GM12801 (cell line): Measurements from ENCODE around the gene ABCA1.

Source experiments
- CTCF ChIP-seq: IDR thresholded peaks from one replicate; pipeline ENCODE4 v1.5.1; 2011; ENCODE audit warnings: control low read depth; ENCODE audit not compliant: insufficient read length; ENCODE audit errors: extremely low read depth

ABCA1 gene

GRCh38 chr9:104802110-104802509 lies 125.8 kb downstream of the ABCA1 start:
- no peak for TF ChIP-seq CTCF

GRCh38 chr9:104800068-104800785 lies 127.7 kb downstream of the ABCA1 start:
- TF ChIP-seq CTCF = no peak

GRCh38 chr9:104798209-104798995 lies 129.6 kb downstream of the ABCA1 start:
- no peak for TF ChIP-seq CTCF

- no peak for TF ChIP-seq CTCF
Measured at GRCh38 chr9:104795857-104796256, 132.1 kb downstream of the ABCA1 start.

GRCh38 chr9:104795082-104795481 lies 132.9 kb downstream of the ABCA1 start:
- TF ChIP-seq CTCF = no peak

- TF ChIP-seq CTCF = no peak
Measured at GRCh38 chr9:104794070-104794469, 133.9 kb downstream of the ABCA1 start.

GRCh38 chr9:104788251-104788650 lies 139.7 kb downstream of the ABCA1 start:
- no peak for TF ChIP-seq CTCF
